Measurements from ENCODE around the gene SERPINA5. TPM values are rescaled to one million over a fixed set of nuclear protein-coding genes. Genes with fewer than 3 reads are reported as not detected.

The SERPINA5 gene
- total and polyA plus RNA-seq, 2 of the 8 experiments (the other 6 are each of a cell fraction or from before 2014, with no cell fraction given): 1.8 to 1.9 TPM

DNA sequence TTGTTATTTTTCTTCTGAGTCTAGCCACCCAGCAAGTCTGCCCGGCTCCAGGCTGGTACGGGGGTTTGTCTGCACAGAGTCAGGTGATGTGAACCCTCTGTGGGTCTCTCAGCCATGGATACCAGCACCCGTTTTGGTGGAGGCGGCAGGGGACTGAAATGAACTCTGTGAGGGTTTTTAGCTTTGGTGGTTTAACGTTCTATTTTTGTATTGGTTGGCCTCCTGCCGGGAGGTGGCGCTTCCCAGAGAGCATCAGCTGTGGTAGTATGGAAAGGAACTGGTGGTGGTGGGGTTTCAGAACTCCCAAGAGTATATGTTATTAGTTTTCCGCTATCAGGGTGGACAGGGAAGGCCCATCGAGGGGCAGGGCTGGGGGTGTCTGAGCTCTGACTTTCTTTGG is 25.2 kb upstream of the SERPINA5 start:
- Histone ChIP-seq H3K23me2 (ENCODE audit: low read depth, low read length) (no peaks in the 10 kb centered on the region), H2BK120ac (replicated peaks; ENCODE audit: low read depth, low read length) (no peak overlapping the region), H3K79me2 (ENCODE audit: control insufficient read depth in 1 of 2, insufficient read depth in 2 of 2, low read length in 2 of 2) (no peaks in the 10 kb centered on the region), H3K23ac (ENCODE audit: insufficient read length) (no peak overlapping the region), H3K9me3 (ENCODE audit: insufficient read depth in 2 of 2, low read depth in 1 of 2, low read length in 1 of 2) (no peaks in the 10 kb centered on the region), H3K4me3 (ENCODE audit: extremely low read depth in 1 of 4, insufficient read depth in 2 of 4, low read depth in 3 of 4, low read length in 4 of 4) (no peak overlapping the region), H3K79me1 (ENCODE audit: low read depth, low read length) (no peaks in the 10 kb centered on the region), H2BK5ac (ENCODE audit: low read depth, low read length) (no peak overlapping the region), H3K27ac (ENCODE audit: low read depth, low read length) (no peak overlapping the region), H4K91ac (replicated peaks; ENCODE audit: insufficient read length, low read length) (no peak overlapping the region), H2BK20ac (ENCODE audit: low read length) (no peak overlapping the region), H2AFZ (ENCODE audit: low read length) (no peak overlapping the region), H4K5ac (ENCODE audit: insufficient read length, low read depth, low read length) (no peak overlapping the region), H2BK15ac (ENCODE audit: low read length) (no peak overlapping the region), H2BK12ac (ENCODE audit: low read depth, low read length) (no peak overlapping the region), H4K8ac (ENCODE audit: extremely low read depth, insufficient read depth, low read length) (no peak overlapping the region), H3K18ac (ENCODE audit: extremely low read depth, low read length) (no peak overlapping the region), H3K4me1 (replicated peaks in 1 of 4; ENCODE audit: control insufficient read depth in 3 of 4, insufficient read depth in 4 of 4, low read length in 3 of 4) (no peaks in the 10 kb centered on the region), H3K27me3 (replicated peaks in 1 of 4; ENCODE audit: control insufficient read depth in 3 of 4, extremely low read depth in 1 of 4, insufficient read depth in 3 of 4, low read length in 3 of 4) (no peaks in the 10 kb centered on the region), H3K4me2 (ENCODE audit: insufficient read depth in 1 of 2, low read depth in 2 of 2, low read length in 2 of 2) (no peak overlapping the region), H3K36me3 (ENCODE audit: control insufficient read depth in 2 of 4, insufficient read depth in 4 of 4, low read length in 3 of 4) (no peaks in the 10 kb centered on the region), H3K9ac (replicated peaks in 1 of 4; ENCODE audit: extremely low read depth in 1 of 4, low read depth in 3 of 4, low read length in 3 of 4) (no peak overlapping the region), H3K14ac (ENCODE audit: insufficient read length) (no peak overlapping the region), H3K4ac (replicated peaks; ENCODE audit: insufficient read length, low read depth, low read length) (no peak overlapping the region), H3K56ac (replicated peaks; ENCODE audit: insufficient read length, low read depth, low read length) (no peak overlapping the region), H4K20me1 (replicated peaks in 1 of 2; ENCODE audit: control insufficient read depth in 1 of 2, insufficient read depth in 2 of 2, low read length in 2 of 2) (no peaks in the 10 kb centered on the region), H2AK5ac (ENCODE audit: low read depth, low read length) (no peak overlapping the region)
- TF ChIP-seq TAF1 (IDR thresholded peaks at IDR 0.05; ENCODE audit: low read depth, low read length) (no peak), TBP (IDR thresholded peaks at IDR 0.05; ENCODE audit: low read depth, low read length) (no peak), HDAC6 (IDR thresholded peaks at IDR 0.05; ENCODE audit: low read depth, low read length) (no peak), SUZ12 (IDR thresholded peaks at IDR 0.05; ENCODE audit: low read length) (no peak), KDM1A (IDR thresholded peaks at IDR 0.05; ENCODE audit: borderline replicate concordance, low read length) (no peak), CTCF (IDR thresholded peaks at IDR 0.05; ENCODE audit: control extremely low read depth in 1 of 3, insufficient read depth in 1 of 3, low read depth in 1 of 3, low read length in 3 of 3) (no peak), JUN (IDR thresholded peaks at IDR 0.05; ENCODE audit: low read depth, low read length) (no peak), EZH2 (IDR thresholded peaks at IDR 0.05; ENCODE audit: low read depth, low read length, severe bottlenecking) (no peak), CTBP2 (IDR thresholded peaks at IDR 0.05; ENCODE audit: borderline replicate concordance, insufficient read depth, insufficient read length, low read length) (no peak)
- ChIA-PET CTCF (ENCODE audit: partially characterized antibody) (interaction anchor here (0.6 kb wide), 1 partner anchor 1358 kb away, joined by 4 read pairs; no protein-coding TSS in a partner anchor), POLR2A (ENCODE audit: partially characterized antibody) (no interaction called here)
- no peak for DNase-seq (ENCODE audit: low read depth in 1 of 2, low spot score in 2 of 2)
- WGBS, 2 experiments (ENCODE audit: extremely low coverage in 1 of 2, insufficient coverage in 1 of 2, insufficient read length in 1 of 2, insufficient replicate concordance in 2 of 2, low coverage in 1 of 2, low lambda C conversion rate in 2 of 2, missing lambda C conversion rate in 1 of 2): 93% methylated on average over 9 of the region's 9 CpGs; no CpG with 5 or more reads in 1 of the 2 experiments
- no peak for FAIRE-seq

All from H1 (cell line).